Esophagus muscularis mucosa (tissue), 4 donors: ENCODE data around the gene DDX11. TPM values are rescaled to one million over a fixed set of nuclear protein-coding genes. Genes with fewer than 3 reads are reported as not detected.
"Not testable (repeated sequence)": the region's sequence is repeated elsewhere in the genome, so short reads cannot be mapped to it uniquely, and the experiment has no call there.

ENCODE experiments used
- DNase-seq: peaks from one replicate; pipeline ENCODE4 v3.0.0-alpha.2; 2017; ENCODE audit errors: extremely low spot score
- H3K27ac ChIP-seq, 4 donors: fragments of 200-600 bp; sonication (generic); replicated peaks in 1 of 4; 1 replicate in 3 of 4; 2 replicates in 1 of 4; pipeline ENCODE4 v1.5.1; 2016 to 2019; ENCODE audit warnings: mild to moderate bottlenecking in 1 of 4
- H3K27me3 ChIP-seq, 4 donors: fragments of 200-600 bp; sonication (generic); one replicate each; pipeline versions ENCODE4 v1.5.1 to v1.6.0; 2016 to 2019
- H3K36me3 ChIP-seq, 4 donors: fragments of 200-600 bp; sonication (generic); one replicate each; pipeline ENCODE4 v1.5.1; 2016 to 2019
- H3K4me1 ChIP-seq, 4 donors: fragments of 200-600 bp; sonication (generic); one replicate each; pipeline ENCODE4 v1.5.1; 2016 to 2019
- H3K4me3 ChIP-seq, 4 donors: fragments of 200-600 bp; sonication (generic); 1 replicate in 2 of 4; 2 replicates in 2 of 4; pipeline ENCODE4 v1.5.1; 2016 to 2019; ENCODE audit warnings: mild to moderate bottlenecking in 4 of 4, moderate library complexity in 1 of 4
- H3K9me3 ChIP-seq, 4 donors: fragments of 200-600 bp; sonication (generic); 1 replicate in 3 of 4; 2 replicates in 1 of 4; pipeline ENCODE4 v1.5.1; 2016 to 2019
- WGBS: methylation state at CpG from one replicate; pipeline ENCODE4 v1.1.5; 2018; 5-methylcytosine and 5-hydroxymethylcytosine counted together
- intact Hi-C: fragments of 100-400 bp; cut with DNase I; formaldehyde crosslinking; loops from one replicate; pipeline ENCODE4 v1.15.1; 2023
- total RNA-seq, 4 donors: library from RNA; depleted of rRNA; stranded (reverse); fragments of >200 nt; gene quantifications; one replicate each; pipeline versions ENCODE4 v1.1.0 to v1.2.1, GENCODE V29; 2016

Gene DDX11
- total RNA-seq, 4 donors from 2014 or later = 5.9 to 18.7 (median 12.7) TPM

DNA sequence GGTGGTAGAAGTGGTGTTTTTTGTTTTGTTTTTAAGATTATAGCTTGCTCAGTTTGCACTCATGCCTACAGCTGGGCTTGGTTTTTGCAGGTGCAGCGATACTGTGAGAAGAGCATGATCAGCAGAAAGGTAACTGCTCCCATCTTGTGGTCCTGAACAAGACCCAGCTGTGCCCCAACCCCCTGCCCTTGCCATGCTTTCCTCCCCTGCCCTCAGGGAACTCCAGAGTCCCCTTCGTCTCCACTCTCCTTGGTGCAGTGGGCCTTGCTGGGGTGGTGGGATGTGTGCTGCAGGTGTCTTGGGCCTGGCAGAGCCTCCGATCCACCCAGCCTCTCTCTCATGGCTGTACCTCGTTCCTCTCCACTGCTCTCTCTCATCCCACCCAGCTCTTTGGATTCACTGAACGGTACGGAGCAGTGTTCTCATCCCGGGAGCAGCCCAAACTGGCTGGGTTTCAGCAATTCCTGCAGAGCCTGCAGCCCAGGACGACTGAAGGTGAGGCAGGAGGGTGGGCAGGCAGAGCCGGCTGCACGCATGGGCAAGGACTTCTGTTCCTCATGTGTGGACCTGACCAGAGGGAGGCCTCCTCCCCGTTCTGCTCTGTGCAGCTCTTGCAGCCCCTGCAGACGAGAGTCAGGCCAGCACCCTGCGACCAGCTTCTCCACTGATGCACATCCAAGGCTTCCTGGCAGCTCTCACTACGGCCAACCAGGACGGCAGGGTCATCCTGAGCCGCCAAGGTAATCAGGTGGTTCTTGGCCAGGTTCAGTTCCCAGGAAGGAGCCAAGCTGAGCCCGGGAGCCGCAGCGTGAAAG, 22.8 kb downstream of the DDX11 start:
- H3K4me1 ChIP-seq, DNase-seq, intact Hi-C loops, H3K27me3 ChIP-seq, H3K27ac ChIP-seq, H3K4me3 ChIP-seq, H3K9me3 ChIP-seq: not testable (repeated sequence)
- peaks cover 11 to 84% (median 27%) of the 10 kb centered on the region in 4 donors for H3K36me3 ChIP-seq
- WGBS = 93% methylated on average over 7 of the region's 19 CpGs

DNA sequence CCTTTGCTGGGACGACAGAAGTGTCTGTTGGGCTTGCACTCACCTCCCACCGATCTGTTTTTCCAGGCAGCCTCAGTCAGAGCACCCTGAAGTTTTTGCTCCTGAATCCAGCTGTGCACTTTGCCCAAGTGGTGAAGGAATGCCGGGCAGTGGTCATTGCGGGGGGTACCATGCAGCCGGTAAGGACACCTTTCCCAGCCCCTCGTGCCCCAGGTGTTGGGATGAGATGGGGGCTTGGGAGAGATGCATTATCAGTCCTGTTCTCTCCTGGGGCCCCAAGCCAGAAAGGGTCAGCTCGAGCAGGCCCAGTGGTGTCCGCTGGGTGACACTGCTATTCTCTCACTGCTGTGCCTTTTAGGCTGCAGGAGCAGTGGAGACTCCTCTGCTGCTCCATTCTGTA, 24.2 kb downstream of the DDX11 start:
- H3K9me3 ChIP-seq, H3K27ac ChIP-seq, H3K4me1 ChIP-seq, DNase-seq, intact Hi-C loops, H3K4me3 ChIP-seq, H3K27me3 ChIP-seq: not testable (repeated sequence)
- 100% methylated on average over 4 of the region's 8 CpGs for WGBS
- H3K36me3 ChIP-seq = peaks cover 7 to 84% (median 19%) of the 10 kb centered on the region in 4 donors

DNA sequence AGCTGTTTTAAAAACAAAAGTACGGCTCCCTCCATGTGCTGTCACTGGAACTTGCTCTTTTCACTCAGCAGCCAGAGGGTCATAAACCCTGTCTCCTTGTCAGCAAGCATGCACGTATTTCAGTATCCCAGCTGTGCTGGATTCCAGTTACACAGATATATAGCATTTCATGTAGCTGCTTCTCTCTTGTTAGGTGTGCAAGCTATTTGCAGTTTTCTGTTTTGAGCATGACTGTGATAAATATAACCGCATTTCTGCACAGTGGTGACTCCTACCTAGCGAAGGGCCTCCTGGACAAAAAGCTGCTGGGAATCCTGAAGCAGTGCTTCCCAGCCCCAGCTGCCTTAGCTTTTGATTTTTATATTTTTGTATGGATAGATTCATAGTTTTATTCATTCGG, 24.7 kb downstream of the DDX11 start:
- H3K9me3 ChIP-seq, DNase-seq, H3K4me1 ChIP-seq, H3K27me3 ChIP-seq, H3K27ac ChIP-seq, H3K4me3 ChIP-seq, intact Hi-C loops: not testable (repeated sequence)
- 60% methylated on average over 5 of the region's 5 CpGs for WGBS
- H3K36me3 ChIP-seq = peaks cover 7 to 86% (median 19%) of the 10 kb centered on the region in 4 donors

DNA sequence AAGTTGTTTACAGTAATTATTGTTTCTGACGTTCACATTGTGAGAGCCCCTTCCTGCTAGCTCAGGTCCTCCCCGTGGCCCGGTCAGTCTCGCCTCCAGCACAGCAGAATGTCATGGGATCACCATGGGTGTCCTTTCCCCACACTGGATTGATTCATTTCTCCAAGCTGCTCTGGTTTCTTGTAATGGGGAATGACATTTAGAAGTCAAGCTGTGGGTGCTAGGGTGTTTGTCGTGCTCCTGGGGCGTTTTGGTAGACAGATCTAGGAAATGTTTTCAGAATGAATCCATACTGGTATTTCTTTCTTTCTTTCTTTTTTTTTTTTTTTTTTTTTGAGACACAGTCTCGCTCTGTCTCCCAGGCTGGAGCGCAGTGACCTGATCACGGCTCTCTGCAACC, 25.1 kb downstream of the DDX11 start:
- H3K4me3 ChIP-seq = not testable (repeated sequence)
- H3K36me3 ChIP-seq = peaks cover 7 to 86% (median 19%) of the 10 kb centered on the region in 4 donors
- WGBS = 82% methylated on average over 4 of the region's 9 CpGs

DNA sequence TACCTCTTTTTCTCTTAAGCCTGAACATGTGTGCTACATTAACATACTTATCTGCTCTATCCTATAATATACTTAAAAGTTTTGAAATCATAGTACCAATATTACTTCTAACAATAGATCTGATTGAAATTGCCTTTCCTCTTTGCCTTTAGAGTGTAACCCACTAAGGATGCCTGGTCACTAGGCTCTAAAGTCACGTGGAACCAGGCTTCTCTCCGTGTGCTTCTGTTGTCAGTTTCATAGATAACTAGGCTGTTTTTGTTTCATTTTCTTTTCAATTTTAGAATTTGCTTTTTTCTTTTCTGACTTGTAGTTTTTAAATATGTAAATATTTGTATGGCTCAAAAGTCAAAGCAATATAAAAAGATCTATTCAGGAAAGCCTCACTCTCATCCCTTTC, 25.8 kb downstream of the DDX11 start:
- DNase-seq, H3K27ac ChIP-seq, H3K9me3 ChIP-seq, intact Hi-C loops, H3K4me1 ChIP-seq, H3K27me3 ChIP-seq, H3K4me3 ChIP-seq: not testable (repeated sequence)
- WGBS = 100% methylated on average over 1 of the region's 2 CpGs
- H3K36me3 ChIP-seq = peaks cover 7 to 86% (median 19%) of the 10 kb centered on the region in 4 donors

More for the DNA sequence above, 25.1 kb downstream of the DDX11 start:
- intact Hi-C loops, H3K27ac ChIP-seq, DNase-seq, H3K9me3 ChIP-seq, H3K27me3 ChIP-seq, H3K4me1 ChIP-seq: not testable (repeated sequence)

DNA sequence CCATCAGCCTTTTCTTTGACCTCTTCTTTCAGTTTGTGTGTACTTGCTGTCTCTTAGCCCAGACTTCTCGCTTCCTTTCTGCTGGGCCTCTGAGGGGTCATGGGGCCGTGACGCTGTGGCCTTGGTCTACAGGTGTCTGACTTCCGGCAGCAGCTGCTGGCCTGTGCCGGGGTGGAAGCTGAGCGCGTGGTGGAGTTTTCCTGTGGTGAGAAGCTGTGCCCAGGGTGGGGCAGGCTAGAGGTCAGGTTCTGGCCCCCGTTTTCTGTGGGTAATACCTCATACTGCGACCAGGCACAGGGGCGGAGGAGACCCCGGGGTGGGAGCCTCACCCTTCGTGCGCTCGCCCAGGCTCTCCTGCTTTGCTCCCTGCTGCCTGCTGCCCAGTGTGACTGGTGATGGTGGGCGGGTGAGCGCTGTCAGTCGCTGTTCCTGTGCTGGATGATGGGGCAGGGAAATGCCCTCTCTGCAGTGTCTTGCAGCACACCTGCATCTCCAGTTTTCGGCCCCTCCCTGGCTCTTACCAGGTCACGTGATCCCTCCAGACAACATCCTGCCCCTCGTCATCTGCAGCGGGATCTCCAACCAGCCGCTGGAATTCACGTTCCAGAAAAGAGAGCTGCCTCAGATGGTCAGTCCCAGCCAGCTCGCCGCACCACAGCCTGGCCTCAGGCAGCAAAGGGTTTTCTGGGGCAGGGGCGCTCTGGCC, 27.0 kb downstream of the DDX11 start:
- H3K4me1 ChIP-seq, H3K4me3 ChIP-seq, H3K9me3 ChIP-seq, H3K27ac ChIP-seq, intact Hi-C loops, H3K27me3 ChIP-seq, DNase-seq: not testable (repeated sequence)
- 95% methylated on average over 7 of the region's 26 CpGs for WGBS
- H3K36me3 ChIP-seq = peaks cover 7 to 81% (median 14%) of the 10 kb centered on the region in 4 donors

DNA sequence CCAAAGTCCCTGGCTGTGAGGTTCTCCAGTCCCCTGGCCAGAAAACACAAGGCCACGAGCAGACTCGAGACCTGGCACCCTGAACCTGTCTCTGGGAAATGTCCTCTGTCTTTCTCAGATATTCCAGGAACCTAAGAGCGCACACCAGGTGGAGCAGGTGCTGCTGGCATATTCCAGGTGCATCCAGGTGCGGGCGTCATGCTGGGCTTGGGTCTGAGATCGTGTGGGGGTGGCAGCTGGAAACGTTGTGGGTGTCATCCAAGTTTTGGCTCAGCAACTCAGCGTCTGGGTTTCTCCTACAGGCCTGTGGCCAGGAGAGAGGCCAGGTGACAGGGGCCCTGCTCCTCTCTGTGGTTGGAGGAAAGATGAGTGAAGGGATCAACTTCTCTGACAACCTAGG, 28.5 kb downstream of the DDX11 start:
- H3K9me3 ChIP-seq, H3K27me3 ChIP-seq, H3K4me1 ChIP-seq, H3K27ac ChIP-seq, intact Hi-C loops, DNase-seq, H3K4me3 ChIP-seq: not testable (repeated sequence)
- peaks cover 0 to 66% (median 7%) of the 10 kb centered on the region in 4 donors for H3K36me3 ChIP-seq
- WGBS = 60% methylated on average over 1 of the region's 8 CpGs

DNA sequence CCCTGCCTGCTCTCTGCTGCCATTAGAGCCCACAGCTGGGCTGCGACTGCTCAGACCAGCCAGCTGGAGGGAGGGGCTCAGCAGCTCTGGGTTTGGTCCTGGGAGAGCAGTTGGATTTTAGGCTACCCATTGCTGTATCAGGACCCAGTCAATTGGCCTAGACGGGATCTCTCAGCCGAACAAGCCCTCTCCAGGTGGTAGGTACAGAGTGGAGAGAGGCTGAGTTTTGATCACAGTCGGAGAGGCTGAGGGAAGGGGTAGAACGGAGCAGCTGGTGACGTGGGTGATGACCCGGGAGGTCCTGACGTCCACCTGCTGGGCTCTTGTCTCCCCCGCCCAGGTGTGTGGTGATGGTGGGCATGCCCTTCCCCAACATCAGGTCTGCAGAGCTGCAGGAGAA, 28.9 kb downstream of the DDX11 start:
- H3K4me1 ChIP-seq, H3K4me3 ChIP-seq, intact Hi-C loops, H3K9me3 ChIP-seq, DNase-seq, H3K27me3 ChIP-seq, H3K27ac ChIP-seq: not testable (repeated sequence)
- WGBS = 91% methylated on average over 8 of the region's 9 CpGs
- peaks cover 0 to 63% (median 7%) of the 10 kb centered on the region in 4 donors for H3K36me3 ChIP-seq

DNA sequence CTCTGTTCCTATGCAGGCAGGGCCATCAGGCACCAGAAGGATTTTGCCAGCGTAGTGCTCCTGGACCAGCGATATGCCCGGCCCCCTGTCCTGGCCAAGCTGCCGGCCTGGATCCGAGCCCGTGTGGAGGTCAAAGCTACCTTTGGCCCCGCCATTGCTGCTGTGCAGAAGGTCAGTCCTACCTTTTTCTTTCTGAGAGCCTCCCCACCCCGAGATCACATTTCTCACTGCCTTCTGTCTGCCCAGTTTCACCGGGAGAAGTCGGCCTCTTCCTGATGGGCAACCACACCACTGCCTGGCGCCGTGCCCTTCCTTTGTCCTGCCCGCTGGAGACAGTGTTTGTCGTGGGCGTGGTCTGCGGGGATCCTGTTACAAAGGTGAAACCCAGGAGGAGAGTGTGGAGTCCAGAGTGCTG, 29.9 kb downstream of the DDX11 start:
- H3K27ac ChIP-seq, intact Hi-C loops, H3K9me3 ChIP-seq, DNase-seq, H3K4me3 ChIP-seq, H3K4me1 ChIP-seq, H3K27me3 ChIP-seq: not testable (repeated sequence)
- H3K36me3 ChIP-seq = peaks cover 0 to 53% (median 4%) of the 10 kb centered on the region in 4 donors
- 88% methylated on average over 16 of the region's 16 CpGs for WGBS

DNA sequence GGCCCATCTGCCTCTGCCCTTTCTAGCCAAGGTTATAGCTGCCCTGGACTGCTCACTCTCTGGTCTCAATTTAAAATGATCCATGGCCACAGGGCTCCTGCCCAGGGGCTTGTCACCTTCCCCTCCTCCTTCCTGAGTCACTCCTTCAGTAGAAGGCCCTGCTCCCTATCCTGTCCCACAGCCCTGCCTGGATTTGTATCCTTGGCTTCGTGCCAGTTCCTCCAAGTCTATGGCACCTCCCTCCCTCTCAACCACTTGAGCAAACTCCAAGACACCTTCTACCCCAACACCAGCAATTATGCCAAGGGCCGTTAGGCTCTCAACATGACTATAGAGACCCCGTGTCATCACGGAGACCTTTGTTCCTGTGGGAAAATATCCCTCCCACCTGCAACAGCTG, 30.6 kb downstream of the DDX11 start:
- 16% methylated on average over 2 of the region's 4 CpGs for WGBS
- H3K4me1 ChIP-seq, H3K4me3 ChIP-seq, H3K9me3 ChIP-seq, H3K27me3 ChIP-seq, DNase-seq, H3K27ac ChIP-seq, intact Hi-C loops: not testable (repeated sequence)
- peaks cover 0 to 50% (median 4%) of the 10 kb centered on the region in 4 donors for H3K36me3 ChIP-seq

DNA sequence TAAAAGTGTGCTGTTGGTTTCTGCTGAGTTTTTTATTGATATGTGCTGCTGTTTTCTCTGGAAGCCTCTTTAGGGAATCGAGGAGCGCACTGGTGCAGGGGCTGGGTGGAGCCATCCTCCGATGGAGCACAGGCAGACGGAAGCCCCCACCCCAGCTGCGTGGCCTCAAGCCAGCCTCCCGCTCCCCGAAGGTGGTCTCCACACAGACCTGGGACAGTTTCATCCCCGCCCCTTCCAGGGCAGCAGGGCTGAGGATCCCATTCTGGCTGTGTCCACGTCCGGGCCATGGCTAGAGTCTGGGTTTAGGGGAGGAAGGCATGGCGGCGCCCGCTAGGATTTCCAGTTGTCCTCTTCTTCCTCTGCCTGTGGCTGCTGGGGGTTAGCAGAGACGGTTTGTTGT, 31.1 kb downstream of the DDX11 start:
- H3K27me3 ChIP-seq, H3K27ac ChIP-seq, H3K4me1 ChIP-seq, H3K9me3 ChIP-seq, H3K4me3 ChIP-seq, intact Hi-C loops: not testable (repeated sequence)
- peak; percentile 47 for DNase-seq
- peaks cover 0 to 50% (median 4%) of the 10 kb centered on the region in 4 donors for H3K36me3 ChIP-seq
- 91% methylated on average over 9 of the region's 14 CpGs for WGBS
